Osteoblast (primary cell): ENCODE results near the gene KLF15. TPM values are rescaled to one million over a fixed set of nuclear protein-coding genes. Genes with fewer than 3 reads are reported as not detected.

Source experiments
- DNase-seq: peaks from one replicate; pipeline ENCODE4 v3.0.0; 2011; ENCODE audit warnings: low spot score, mixed read lengths; ENCODE audit not compliant: insufficient read length; ENCODE audit errors: missing footprints
- H2AFZ ChIP-seq: 2 replicates; pipeline ENCODE4 v1.6.0; 2011; ENCODE audit warnings: mild to moderate bottlenecking, low read length
- H3K27ac ChIP-seq: 2 replicates; pipeline ENCODE4 v1.5.1; 2011; ENCODE audit warnings: mild to moderate bottlenecking, low read depth, low read length, moderate library complexity
- H3K27me3 ChIP-seq: 2 replicates; pipeline ENCODE4 v1.6.0; 2012; ENCODE audit warnings: mild to moderate bottlenecking, control low read depth, inconsistent platforms, low read length, moderate library complexity; ENCODE audit not compliant: insufficient read depth
- H3K36me3 ChIP-seq: 2 replicates; pipeline ENCODE4 v1.5.1; 2011; ENCODE audit warnings: mild to moderate bottlenecking, low read length, control low read depth, moderate library complexity; ENCODE audit not compliant: insufficient read depth
- H3K4me1 ChIP-seq: 2 replicates; pipeline ENCODE4 v1.5.1; 2011; ENCODE audit warnings: mild to moderate bottlenecking, low read length, control low read depth, moderate library complexity; ENCODE audit not compliant: insufficient read depth
- H3K4me2 ChIP-seq: 2 replicates; pipeline ENCODE4 v1.6.0; 2011; ENCODE audit warnings: mild to moderate bottlenecking, low read length; ENCODE audit not compliant: insufficient read depth
- H3K4me3 ChIP-seq: fragments of 200-600 bp; sonication (generic); 3 replicates; pipeline ENCODE4 v1.5.1; 2012; ENCODE audit warnings: mild to moderate bottlenecking, low read length, inconsistent platforms; ENCODE audit not compliant: insufficient read depth
- H3K79me2 ChIP-seq: 2 replicates; pipeline ENCODE4 v1.6.0; 2012; ENCODE audit warnings: mild to moderate bottlenecking, low read length, control low read depth, inconsistent platforms; ENCODE audit not compliant: insufficient read depth
- H3K9me3 ChIP-seq: 2 replicates; pipeline ENCODE4 v1.5.1; 2011; ENCODE audit warnings: low read depth, low read length, control low read depth
- H4K20me1 ChIP-seq: 2 replicates; pipeline ENCODE4 v1.6.0; 2012; ENCODE audit warnings: mild to moderate bottlenecking, low read length, control low read depth; ENCODE audit not compliant: insufficient read depth
- CTCF ChIP-seq: IDR thresholded peaks from 2 replicates; pipeline ENCODE4 v1.5.1; 2011; ENCODE audit warnings: mild to moderate bottlenecking, low read depth, low read length, moderate library complexity; ENCODE audit errors: extremely low read depth
- total RNA-seq: library from RNA; depleted of rRNA; stranded (reverse); fragments of >200 nt; gene quantifications from 2 replicates; pipeline ENCODE4 v1.2.3, GENCODE V29; 2012

Gene KLF15
- total RNA-seq, 1 donor: 4.3 TPM

DNA sequence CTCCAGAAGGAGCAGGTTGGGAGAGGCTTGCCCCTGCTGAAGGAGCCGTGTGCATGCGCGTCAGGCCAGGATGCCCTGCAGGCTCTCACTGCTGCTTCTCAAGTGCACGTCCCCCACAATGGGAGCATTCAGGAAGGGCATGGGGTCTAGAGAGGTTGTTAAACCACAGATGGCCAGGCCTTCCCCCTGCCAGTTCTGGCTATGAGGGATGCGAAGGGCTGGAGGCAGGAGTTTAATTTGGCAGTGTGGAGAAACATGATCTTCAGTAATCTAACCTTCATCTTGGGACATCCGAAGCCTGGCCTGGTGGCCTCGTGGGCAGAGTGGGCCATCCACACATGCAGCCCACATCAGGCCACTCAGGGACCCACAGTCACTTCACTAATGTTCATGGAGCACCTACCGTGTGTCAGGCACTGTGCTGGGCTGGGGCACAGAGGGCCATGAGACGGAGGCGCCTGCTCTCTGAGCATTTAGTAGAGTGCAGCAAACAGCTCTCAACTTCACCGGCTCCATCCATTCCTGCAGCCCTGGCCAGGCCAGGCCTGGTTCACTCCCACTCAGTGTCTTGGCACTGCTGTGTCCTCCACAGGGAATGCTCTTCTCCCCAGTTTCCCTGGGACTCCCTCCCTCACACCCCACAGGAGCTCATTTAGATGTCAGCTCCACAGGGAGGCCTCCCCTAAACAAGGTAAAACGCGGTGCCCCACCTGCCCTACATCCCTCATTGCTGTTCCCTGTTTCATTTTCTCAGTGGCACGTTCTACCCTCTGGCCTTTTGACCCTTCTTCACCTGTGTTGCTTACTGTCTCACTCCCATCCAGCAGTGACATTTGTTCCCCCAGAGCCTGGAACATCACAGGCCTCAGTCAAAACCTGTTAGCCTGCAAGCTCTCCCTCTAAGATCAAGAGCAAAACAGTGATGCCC is 41.5 kb upstream of the KLF15 start:
- Histone ChIP-seq H4K20me1 (no peaks in the 10 kb centered on the region), H3K4me1 (no peaks in the 10 kb centered on the region), H3K27me3 (peaks cover 35% of the 10 kb centered on the region), H3K9me3 (no peaks in the 10 kb centered on the region), H3K36me3 (no peaks in the 10 kb centered on the region), H3K4me2 (no peak overlapping the region), H2AFZ (no peak overlapping the region), H3K27ac (no peak overlapping the region), H3K4me3 (no peak overlapping the region), H3K79me2 (no peaks in the 10 kb centered on the region)
- TF ChIP-seq CTCF: no peak
- DNase-seq: peak; percentile 59

GRCh38 chr3:126397610-126398422 is 40.6 kb upstream of the KLF15 start:
- Histone ChIP-seq H3K36me3 (no peaks in the 10 kb centered on the region), H3K4me3 (no peak overlapping the region), H3K9me3 (no peaks in the 10 kb centered on the region), H3K4me1 (no peaks in the 10 kb centered on the region), H3K27me3 (peaks cover 41% of the 10 kb centered on the region), H3K27ac (no peak overlapping the region), H2AFZ (no peak overlapping the region), H4K20me1 (no peaks in the 10 kb centered on the region), H3K4me2 (no peak overlapping the region), H3K79me2 (no peaks in the 10 kb centered on the region)
- DNase-seq: peak; percentile 43
- TF ChIP-seq CTCF: no peak

DNA sequence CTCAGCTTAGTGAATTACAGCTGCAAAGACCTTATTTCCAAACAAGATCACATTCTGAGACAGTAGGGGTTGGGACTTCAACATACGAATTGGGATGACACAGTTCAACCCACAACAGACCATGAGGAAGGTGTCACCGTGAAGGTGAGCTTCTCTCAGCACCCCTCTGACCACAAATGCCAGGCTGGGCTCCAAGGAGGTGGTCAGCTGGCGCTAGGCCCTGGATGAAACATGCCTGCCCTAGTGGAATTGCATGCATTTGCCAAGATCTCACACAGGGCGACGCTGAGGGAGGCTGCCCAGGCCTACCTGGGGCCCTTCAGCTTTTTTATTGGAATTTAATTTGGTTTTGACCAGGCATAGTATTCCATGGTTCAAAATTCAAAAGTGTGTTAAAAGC is 39.3 kb upstream of the KLF15 start:
- Histone ChIP-seq H2AFZ (no peak overlapping the region), H4K20me1 (no peaks in the 10 kb centered on the region), H3K36me3 (no peaks in the 10 kb centered on the region), H3K4me3 (no peak overlapping the region), H3K79me2 (no peaks in the 10 kb centered on the region), H3K9me3 (no peaks in the 10 kb centered on the region), H3K27me3 (peaks cover 41% of the 10 kb centered on the region), H3K4me1 (no peaks in the 10 kb centered on the region), H3K4me2 (no peak overlapping the region), H3K27ac (no peak overlapping the region)
- no peak for TF ChIP-seq CTCF
- DNase-seq: peak; percentile 42
